Measurements from ENCODE around the gene FAF1. TPM values are rescaled to one million over a fixed set of nuclear protein-coding genes. Genes with fewer than 3 reads are reported as not detected.

Gene FAF1
- total and polyA plus RNA-seq, 2 donors (not counting 3 experiments of a cell fraction or from before 2014, with no cell fraction given): 9.0 to 57.6 TPM

- no TSS peak for BruUV-seq (replicated peaks)
- CTCF ChIA-PET: no interaction called here
- no peak for FAIRE-seq
Measured at GRCh38 chr1:50693829-50694228, 266.2 kb downstream of the FAF1 start.

More at GRCh38 chr1:50693829-50694228, 266.2 kb downstream of the FAF1 start:
- intact Hi-C loops (cut with micrococcal nuclease) (no loop called here), dilution Hi-C loops (cut with MboI; ENCODE audit: extremely low pct_ligation_motif_present, low sequenced_read_pairs) (no loop called here)
- Histone ChIP-seq H3K9me1 (replicated peaks; ENCODE audit: control insufficient read depth, extremely low read depth, insufficient read depth, low read length) (no peaks in the 10 kb centered on the region), H3K79me2 (ENCODE audit: control insufficient read depth, insufficient read depth, low read length) (no peaks in the 10 kb centered on the region), H3K4me2 (ENCODE audit: insufficient read depth, low read length) (no peak overlapping the region), H3K36me3 (ENCODE audit: control insufficient read depth in 2 of 2, extremely low read depth in 1 of 2, insufficient read depth in 2 of 2, low read length in 2 of 2) (no peaks in the 10 kb centered on the region), H3K27me3 (ENCODE audit: control insufficient read depth in 2 of 2, insufficient read depth in 2 of 2, low read length in 2 of 2) (no peaks in the 10 kb centered on the region), H3K9ac (replicated peaks; ENCODE audit: extremely low read depth, insufficient read depth, low read length) (no peak overlapping the region), H3K4me1 (ENCODE audit: control insufficient read depth, extremely low read depth, insufficient read depth, low read length) (no peaks in the 10 kb centered on the region), H2AFZ (ENCODE audit: low read depth, low read length) (no peak overlapping the region), H3K9me3 (replicated peaks; ENCODE audit: control insufficient read depth, insufficient read depth, low read length) (no peaks in the 10 kb centered on the region), H3K4me3 (replicated peaks in 1 of 3; ENCODE audit: insufficient read depth in 1 of 3, low read depth in 1 of 3, low read length in 3 of 3) (no peak overlapping the region), H3K27ac (ENCODE audit: insufficient read depth, low read depth, low read length) (no peak overlapping the region), H4K20me1 (replicated peaks; ENCODE audit: control insufficient read depth, extremely low read depth, insufficient read depth, low read length) (no peaks in the 10 kb centered on the region)
- no peak for TF ChIP-seq JUN (IDR thresholded peaks at IDR 0.05; ENCODE audit: borderline replicate concordance, insufficient read depth, insufficient read length, low read depth)
- TF ChIP-seq MAX (IDR thresholded peaks at IDR 0.05; ENCODE audit: insufficient read depth, insufficient read length): no peak
- no peak for TF ChIP-seq CTCF (IDR thresholded peaks at IDR 0.05; ENCODE audit: extremely low read depth in 1 of 2, insufficient read depth in 1 of 2, low read depth in 1 of 2, low read length in 2 of 2)
- DNase-seq (ENCODE audit: low read depth, low spot score): no peak
- POLR2A ChIA-PET: no interaction called here
